ENCODE data around the gene TMEM86A. TPM values are rescaled to one million over a fixed set of nuclear protein-coding genes. Genes with fewer than 3 reads are reported as not detected.

The TMEM86A gene, protein sequence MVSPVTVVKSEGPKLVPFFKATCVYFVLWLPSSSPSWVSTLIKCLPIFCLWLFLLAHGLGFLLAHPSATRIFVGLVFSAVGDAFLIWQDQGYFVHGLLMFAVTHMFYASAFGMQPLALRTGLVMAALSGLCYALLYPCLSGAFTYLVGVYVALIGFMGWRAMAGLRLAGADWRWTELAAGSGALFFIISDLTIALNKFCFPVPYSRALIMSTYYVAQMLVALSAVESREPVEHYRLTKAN
- polyA plus RNA-seq (2013): 1.2 and 1.6 TPM in 2 replicates

DNA sequence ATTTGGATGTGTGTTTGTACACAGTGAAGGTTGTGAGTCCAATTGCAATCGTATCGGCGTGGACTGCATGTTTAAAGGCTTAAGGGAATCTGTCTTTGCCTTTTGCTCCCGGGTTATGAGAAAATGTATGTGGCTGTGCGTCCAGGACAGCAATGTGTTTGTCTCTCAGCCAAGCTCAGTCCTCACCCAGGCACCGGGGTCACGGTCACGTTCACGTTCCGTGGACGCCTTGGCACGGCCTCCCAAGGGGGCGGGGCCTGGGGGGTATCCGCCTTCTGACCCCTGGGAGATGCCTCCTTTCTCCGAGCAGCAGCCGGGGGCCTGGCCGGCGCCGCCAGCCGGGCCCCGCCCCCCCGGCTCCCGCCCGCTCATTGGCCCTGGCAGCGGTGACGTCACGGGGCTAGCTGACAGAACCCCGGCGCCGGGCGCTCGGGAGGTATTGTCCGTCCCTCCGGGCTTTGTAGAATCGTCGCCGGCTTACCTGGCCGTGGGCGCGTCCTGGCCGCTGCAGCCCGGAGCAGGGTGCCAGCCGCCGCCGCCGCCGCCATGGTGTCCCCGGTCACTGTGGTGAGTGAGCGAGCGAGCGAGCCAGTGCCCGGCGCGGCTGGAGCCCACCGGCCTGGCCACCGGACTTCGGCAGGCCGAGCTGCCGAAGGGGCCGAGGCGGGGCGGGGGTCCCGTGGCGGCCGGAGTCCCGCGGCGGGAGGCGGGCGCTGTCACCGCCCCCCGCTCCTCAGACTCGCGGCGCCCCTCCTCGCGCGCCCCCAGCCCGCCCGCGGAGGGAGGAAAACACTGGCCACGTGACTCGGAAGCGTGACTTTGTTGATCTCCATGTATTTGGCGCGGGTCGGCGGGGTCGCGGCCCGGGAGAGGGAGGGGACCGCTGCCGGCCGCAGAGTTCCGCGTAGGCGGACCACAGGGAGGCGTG is at the start of gene TMEM86A:
TSS of gene TMEM86A (plus strand) at position 439 of the 928 bp plus-strand sequence. CDS start at position 547, 108 bp downstream.
- Histone ChIP-seq H2BK120ac (ENCODE audit: insufficient read depth, low read length, poor library complexity) (no peak within 1 kb of the TSS), H4K8ac (ENCODE audit: low read depth, low read length) (peak within 1 kb of the TSS; percentile 36), H4K91ac (ENCODE audit: low read depth, low read length) (no peak within 1 kb of the TSS), H3K36me3 (ENCODE audit: control insufficient read depth in 1 of 2, insufficient read depth in 2 of 2, low read length in 2 of 2) (no peaks in the 10 kb centered on the region), H2BK5ac (ENCODE audit: low read depth, low read length, poor library complexity) (no peak within 1 kb of the TSS), H3K18ac (ENCODE audit: low read length) (no peak within 1 kb of the TSS), H3K4me1 (ENCODE audit: control insufficient read depth in 1 of 2, insufficient read depth in 2 of 2, low read length in 2 of 2) (peaks cover 0 to 7% of the 10 kb centered on the region in 2 experiments), H2AFZ (ENCODE audit: insufficient read depth, low read length, poor library complexity) (peak within 1 kb of the TSS; percentile 80), H3K4me3 (ENCODE audit: low read depth, low read length) (peak within 1 kb of the TSS; percentile 88), H3K79me1 (ENCODE audit: low read length) (no peaks in the 10 kb centered on the region), H3K27ac (ENCODE audit: low read depth, low read length) (no peak within 1 kb of the TSS), H4K12ac (ENCODE audit: low read depth, low read length) (no peak within 1 kb of the TSS), H3K9ac (ENCODE audit: low read length) (no peak within 1 kb of the TSS), H3K9me3 (ENCODE audit: insufficient read depth, low read depth, low read length) (no peaks in the 10 kb centered on the region), H3K4ac (ENCODE audit: low read depth, low read length) (no peak within 1 kb of the TSS), H2BK12ac (ENCODE audit: low read length) (no peak within 1 kb of the TSS), H3K27me3 (ENCODE audit: insufficient read depth, low read length) (no peaks in the 10 kb centered on the region), H3K23ac (ENCODE audit: low read length) (no peak within 1 kb of the TSS), H3K14ac (ENCODE audit: low read length) (peak within 1 kb of the TSS; percentile 53), H3K79me2 (ENCODE audit: control insufficient read depth, insufficient read depth, low read length, poor library complexity) (no peaks in the 10 kb centered on the region), H3K4me2 (ENCODE audit: low read length) (peak within 1 kb of the TSS; percentile 57), H2AK5ac (ENCODE audit: low read length) (no peak within 1 kb of the TSS)
- WGBS (ENCODE audit: extremely low coverage, insufficient coverage, insufficient read length): no CpG with 5 or more reads among the region's 98 CpGs
- DNase-seq: peak; percentile 91 to 95

DNA sequence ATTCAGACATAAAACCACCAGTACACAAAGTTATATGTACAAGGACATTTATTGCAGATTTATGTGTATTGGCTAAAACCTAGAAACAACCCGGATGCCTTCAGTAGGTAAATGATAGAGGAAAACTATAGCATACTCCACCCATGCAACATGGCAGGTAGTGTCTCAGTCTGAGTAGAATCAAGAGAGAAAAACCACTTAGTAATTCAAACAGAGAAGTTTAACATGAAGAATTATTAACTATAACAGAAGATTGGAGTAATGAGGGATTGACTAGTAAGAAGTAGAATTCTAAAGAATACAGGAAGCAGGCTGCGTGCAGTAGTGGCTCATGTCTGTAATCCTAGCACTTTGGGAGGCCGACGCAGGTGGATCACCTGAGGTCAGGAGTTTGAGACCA is 48.2 kb upstream of the TMEM86A start:
- Histone ChIP-seq H3K27ac (ENCODE audit: low read depth, low read length) (no peak overlapping the region), H2BK12ac (ENCODE audit: low read length) (no peak overlapping the region), H3K79me1 (ENCODE audit: low read length) (no peaks in the 10 kb centered on the region), H2AK5ac (ENCODE audit: low read length) (no peak overlapping the region), H3K9ac (ENCODE audit: low read length) (no peak overlapping the region), H3K4me3 (ENCODE audit: low read depth, low read length) (no peak overlapping the region), H3K4ac (ENCODE audit: low read depth, low read length) (no peak overlapping the region), H4K12ac (ENCODE audit: low read depth, low read length) (no peak overlapping the region), H3K27me3 (ENCODE audit: insufficient read depth, low read length) (no peaks in the 10 kb centered on the region), H4K91ac (ENCODE audit: low read depth, low read length) (no peak overlapping the region), H3K14ac (ENCODE audit: low read length) (no peak overlapping the region), H4K8ac (ENCODE audit: low read depth, low read length) (no peak overlapping the region), H3K23ac (ENCODE audit: low read length) (no peak overlapping the region), H3K18ac (ENCODE audit: low read length) (no peak overlapping the region), H2AFZ (ENCODE audit: insufficient read depth, low read length, poor library complexity) (no peak overlapping the region), H3K4me2 (ENCODE audit: low read length) (no peak overlapping the region), H2BK5ac (ENCODE audit: low read depth, low read length, poor library complexity) (no peak overlapping the region), H3K4me1 (ENCODE audit: control insufficient read depth in 1 of 2, insufficient read depth in 2 of 2, low read length in 2 of 2) (no peaks in the 10 kb centered on the region), H3K79me2 (ENCODE audit: control insufficient read depth, insufficient read depth, low read length, poor library complexity) (no peaks in the 10 kb centered on the region), H3K36me3 (ENCODE audit: control insufficient read depth in 1 of 2, insufficient read depth in 2 of 2, low read length in 2 of 2) (no peaks in the 10 kb centered on the region), H2BK120ac (ENCODE audit: insufficient read depth, low read length, poor library complexity) (no peak overlapping the region), H3K9me3 (ENCODE audit: insufficient read depth, low read depth, low read length) (no peaks in the 10 kb centered on the region)
- DNase-seq: no peak
- no CpG with 5 or more reads among the region's 4 CpGs for WGBS (ENCODE audit: extremely low coverage, insufficient coverage, insufficient read length)

DNA sequence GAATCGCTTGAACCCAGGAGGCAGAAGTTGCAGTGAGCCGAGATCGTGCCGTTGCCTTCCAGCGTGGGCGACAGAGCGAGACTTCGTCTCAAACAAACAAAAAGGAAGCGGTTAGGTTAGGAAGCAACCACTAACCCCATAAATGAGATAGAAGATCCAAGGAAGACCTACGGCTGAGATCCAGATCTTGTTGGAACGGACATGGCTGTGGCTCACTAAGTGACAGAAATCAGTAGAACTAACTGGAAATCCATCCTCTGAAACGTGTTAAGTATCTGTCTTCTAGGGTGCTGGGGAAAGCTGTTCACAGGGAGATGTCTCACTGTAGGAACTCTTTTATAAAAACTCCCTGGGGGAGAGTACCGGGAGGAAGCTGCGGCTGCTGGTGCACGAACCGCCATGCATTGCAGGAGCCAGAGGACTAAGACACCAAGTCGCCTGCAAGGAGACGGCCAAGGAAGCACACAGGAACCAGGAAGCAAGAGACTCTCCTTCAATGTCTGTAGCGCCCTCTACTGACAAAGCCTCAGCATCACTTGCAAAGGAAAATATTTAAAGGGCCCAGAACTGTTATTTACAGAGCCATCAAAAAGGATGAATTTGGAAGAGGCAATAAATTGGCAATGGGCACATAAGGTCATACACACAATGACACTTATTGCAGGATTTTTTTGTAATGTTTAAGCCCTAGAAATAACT is 47.6 kb upstream of the TMEM86A start:
- no peaks in the 10 kb centered on the region for H3K36me3 ChIP-seq (ENCODE audit: control insufficient read depth in 1 of 2, insufficient read depth in 2 of 2, low read length in 2 of 2)
- no peaks in the 10 kb centered on the region for H3K79me2 ChIP-seq (ENCODE audit: control insufficient read depth, insufficient read depth, low read length, poor library complexity)
- H4K8ac ChIP-seq (ENCODE audit: low read depth, low read length): no peak overlapping the region
- H4K91ac ChIP-seq (ENCODE audit: low read depth, low read length): no peak overlapping the region
- no peaks in the 10 kb centered on the region for H3K9me3 ChIP-seq (ENCODE audit: insufficient read depth, low read depth, low read length)
- H2AFZ ChIP-seq (ENCODE audit: insufficient read depth, low read length, poor library complexity): no peak overlapping the region
- no peak overlapping the region for H2BK120ac ChIP-seq (ENCODE audit: insufficient read depth, low read length, poor library complexity)
- no peaks in the 10 kb centered on the region for H3K4me1 ChIP-seq (ENCODE audit: control insufficient read depth in 1 of 2, insufficient read depth in 2 of 2, low read length in 2 of 2)
- no peaks in the 10 kb centered on the region for H3K27me3 ChIP-seq (ENCODE audit: insufficient read depth, low read length)
- no peak overlapping the region for H4K12ac ChIP-seq (ENCODE audit: low read depth, low read length)
- no peak overlapping the region for H3K23ac ChIP-seq (ENCODE audit: low read length)
- H2BK12ac ChIP-seq (ENCODE audit: low read length): no peak overlapping the region
- H3K79me1 ChIP-seq (ENCODE audit: low read length): no peaks in the 10 kb centered on the region
- H3K4me3 ChIP-seq (ENCODE audit: low read depth, low read length): no peak overlapping the region
- H3K9ac ChIP-seq (ENCODE audit: low read length): no peak overlapping the region
- peak; percentile 83 to 94 for DNase-seq
- H3K4ac ChIP-seq (ENCODE audit: low read depth, low read length): no peak overlapping the region
- no peak overlapping the region for H3K4me2 ChIP-seq (ENCODE audit: low read length)
- H3K27ac ChIP-seq (ENCODE audit: low read depth, low read length): no peak overlapping the region
- no peak overlapping the region for H3K18ac ChIP-seq (ENCODE audit: low read length)
- no CpG with 5 or more reads among the region's 19 CpGs for WGBS (ENCODE audit: extremely low coverage, insufficient coverage, insufficient read length)
- no peak overlapping the region for H3K14ac ChIP-seq (ENCODE audit: low read length)
- H2AK5ac ChIP-seq (ENCODE audit: low read length): no peak overlapping the region
- H2BK5ac ChIP-seq (ENCODE audit: low read depth, low read length, poor library complexity): no peak overlapping the region

DNA sequence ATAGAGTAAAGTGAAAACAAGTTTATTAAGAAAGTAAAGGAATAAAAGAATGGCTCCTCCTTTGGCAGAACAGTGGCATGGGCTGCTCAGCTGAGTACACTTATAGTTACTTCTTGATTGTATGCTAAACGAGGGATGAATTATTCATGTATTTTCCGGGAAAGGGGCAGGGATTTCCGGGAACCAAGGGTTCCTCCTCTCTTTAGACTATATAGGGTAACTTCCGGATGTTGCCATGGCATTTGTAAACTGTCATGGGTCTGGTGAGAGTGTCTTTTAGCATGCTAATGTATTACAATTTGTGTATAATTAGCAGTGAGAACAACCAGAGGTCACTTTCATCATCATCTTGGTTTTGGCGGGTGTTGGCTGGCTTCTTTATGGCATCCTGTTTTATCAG is 40.9 kb upstream of the TMEM86A start:
- WGBS (ENCODE audit: extremely low coverage, insufficient coverage, insufficient read length): no CpG with 5 or more reads among the region's 5 CpGs

More for the DNA sequence above, 40.9 kb upstream of the TMEM86A start:
- Histone ChIP-seq H2AFZ (ENCODE audit: insufficient read depth, low read length, poor library complexity) (no peak overlapping the region), H3K4me3 (ENCODE audit: low read depth, low read length) (no peak overlapping the region), H2AK5ac (ENCODE audit: low read length) (no peak overlapping the region), H3K4ac (ENCODE audit: low read depth, low read length) (no peak overlapping the region), H4K12ac (ENCODE audit: low read depth, low read length) (no peak overlapping the region), H3K14ac (ENCODE audit: low read length) (no peak overlapping the region), H3K4me1 (ENCODE audit: control insufficient read depth in 1 of 2, insufficient read depth in 2 of 2, low read length in 2 of 2) (no peaks in the 10 kb centered on the region), H3K79me1 (ENCODE audit: low read length) (no peaks in the 10 kb centered on the region), H3K9ac (ENCODE audit: low read length) (no peak overlapping the region), H3K27ac (ENCODE audit: low read depth, low read length) (no peak overlapping the region), H3K36me3 (ENCODE audit: control insufficient read depth in 1 of 2, insufficient read depth in 2 of 2, low read length in 2 of 2) (no peaks in the 10 kb centered on the region), H2BK120ac (ENCODE audit: insufficient read depth, low read length, poor library complexity) (no peak overlapping the region), H2BK12ac (ENCODE audit: low read length) (no peak overlapping the region), H3K18ac (ENCODE audit: low read length) (no peak overlapping the region), H2BK5ac (ENCODE audit: low read depth, low read length, poor library complexity) (no peak overlapping the region), H3K23ac (ENCODE audit: low read length) (no peak overlapping the region), H3K27me3 (ENCODE audit: insufficient read depth, low read length) (no peaks in the 10 kb centered on the region), H3K79me2 (ENCODE audit: control insufficient read depth, insufficient read depth, low read length, poor library complexity) (no peaks in the 10 kb centered on the region), H3K9me3 (ENCODE audit: insufficient read depth, low read depth, low read length) (no peaks in the 10 kb centered on the region), H4K8ac (ENCODE audit: low read depth, low read length) (no peak overlapping the region), H4K91ac (ENCODE audit: low read depth, low read length) (no peak overlapping the region), H3K4me2 (ENCODE audit: low read length) (no peak overlapping the region)
- DNase-seq: no peak
